ENCODE data around the gene ATP5PF. TPM values are rescaled to one million over a fixed set of nuclear protein-coding genes. Genes with fewer than 3 reads are reported as not detected.

Gene ATP5PF
- total and polyA plus RNA-seq, 2 donors (not counting 3 experiments of a cell fraction or from before 2014, with no cell fraction given): 132 to 194 TPM

DNA sequence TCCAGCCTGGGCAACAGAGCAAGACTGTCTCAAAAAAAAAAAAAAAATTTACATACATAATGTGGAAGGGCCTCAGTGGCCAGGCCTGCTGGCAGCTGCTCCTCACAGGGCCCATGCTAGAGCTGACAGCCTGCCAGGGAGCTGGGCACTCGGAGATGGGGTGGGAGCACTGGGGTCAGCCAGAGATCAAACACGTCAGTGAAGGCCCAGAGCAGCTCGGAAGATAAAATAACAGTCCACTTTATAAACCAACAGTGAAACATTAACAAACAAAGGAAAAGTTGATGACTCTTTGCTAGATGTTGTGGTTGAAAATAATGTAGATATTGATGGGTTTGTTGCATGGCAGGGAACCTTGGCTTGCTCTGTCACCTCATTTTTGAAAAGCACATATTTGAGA is 42.7 kb downstream of the ATP5PF start:
- Histone ChIP-seq H4K20me1 (replicated peaks; ENCODE audit: control insufficient read depth, extremely low read depth, insufficient read depth, low read length) (no peaks in the 10 kb centered on the region), H3K9ac (replicated peaks; ENCODE audit: extremely low read depth, insufficient read depth, low read length) (no peak overlapping the region), H3K9me3 (replicated peaks; ENCODE audit: control insufficient read depth, insufficient read depth, low read length) (no peaks in the 10 kb centered on the region), H3K27ac (ENCODE audit: insufficient read depth, low read depth, low read length) (no peak overlapping the region), H3K9me1 (replicated peaks; ENCODE audit: control insufficient read depth, extremely low read depth, insufficient read depth, low read length) (no peaks in the 10 kb centered on the region), H2AFZ (ENCODE audit: low read depth, low read length) (peak overlapping the region; percentile 20), H3K79me2 (ENCODE audit: control insufficient read depth, insufficient read depth, low read length) (no peaks in the 10 kb centered on the region), H3K4me2 (ENCODE audit: insufficient read depth, low read length) (no peak overlapping the region), H3K4me1 (ENCODE audit: control insufficient read depth, extremely low read depth, insufficient read depth, low read length) (peaks cover 10% of the 10 kb centered on the region), H3K27me3 (ENCODE audit: control insufficient read depth in 2 of 2, insufficient read depth in 2 of 2, low read length in 2 of 2) (no peaks in the 10 kb centered on the region), H3K4me3 (replicated peaks in 1 of 3; ENCODE audit: insufficient read depth in 1 of 3, low read depth in 1 of 3, low read length in 3 of 3) (no peak overlapping the region), H3K36me3 (ENCODE audit: control insufficient read depth in 2 of 2, extremely low read depth in 1 of 2, insufficient read depth in 2 of 2, low read length in 2 of 2) (no peaks in the 10 kb centered on the region)
- TF ChIP-seq FOS (IDR thresholded peaks at IDR 0.05; ENCODE audit: borderline replicate concordance, insufficient read depth, low read length): no peak
- TF ChIP-seq EZH2 (IDR thresholded peaks at IDR 0.05; ENCODE audit: borderline replicate concordance, low read depth, low read length, severe bottlenecking): no peak
- no peak for TF ChIP-seq POLR2AphosphoS5 (IDR thresholded peaks at IDR 0.05; ENCODE audit: insufficient read depth, low read depth, low read length)
- no peak for TF ChIP-seq MYC (IDR thresholded peaks at IDR 0.05; ENCODE audit: low read depth, low read length)
- TF ChIP-seq JUN (IDR thresholded peaks at IDR 0.05; ENCODE audit: borderline replicate concordance, insufficient read depth, insufficient read length, low read depth): no peak
- no TSS peak for BruUV-seq (replicated peaks)
- intact Hi-C loops (cut with micrococcal nuclease) (no loop called here), dilution Hi-C loops (cut with MboI; ENCODE audit: extremely low pct_ligation_motif_present, low sequenced_read_pairs) (no loop called here)
- DNase-seq (ENCODE audit: low read depth, low spot score) (peak; percentile 18), FAIRE-seq (peak; percentile 42)
- ChIA-PET CTCF (no interaction called here), POLR2A (no interaction called here)

DNA sequence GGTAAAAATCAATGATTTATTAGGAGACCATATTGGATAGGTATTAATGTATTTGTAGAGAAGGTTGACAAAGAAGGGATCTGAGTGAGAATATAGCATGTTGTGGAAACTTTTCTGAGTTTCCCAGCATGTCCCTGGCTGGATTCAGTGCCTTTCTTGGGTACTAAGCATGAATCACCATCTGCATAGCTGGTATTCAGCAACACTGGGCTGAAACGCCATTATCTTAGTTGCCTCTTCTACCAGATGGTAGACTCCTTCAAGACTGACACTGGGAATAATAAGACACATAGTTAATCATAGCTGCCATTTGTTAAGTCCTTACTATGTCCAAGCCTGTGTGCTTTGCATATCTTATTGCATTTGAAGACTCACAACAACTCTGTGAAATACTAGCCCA is 45.5 kb downstream of the ATP5PF start:
- DNase-seq (ENCODE audit: low read depth, low spot score): no peak
- Histone ChIP-seq H3K9me3 (replicated peaks; ENCODE audit: control insufficient read depth, insufficient read depth, low read length) (no peaks in the 10 kb centered on the region), H3K27ac (ENCODE audit: insufficient read depth, low read depth, low read length) (no peak overlapping the region), H4K20me1 (replicated peaks; ENCODE audit: control insufficient read depth, extremely low read depth, insufficient read depth, low read length) (no peaks in the 10 kb centered on the region), H3K4me3 (replicated peaks in 1 of 3; ENCODE audit: insufficient read depth in 1 of 3, low read depth in 1 of 3, low read length in 3 of 3) (no peak overlapping the region), H3K4me1 (ENCODE audit: control insufficient read depth, extremely low read depth, insufficient read depth, low read length) (peaks cover 10% of the 10 kb centered on the region), H3K4me2 (ENCODE audit: insufficient read depth, low read length) (no peak overlapping the region), H3K9me1 (replicated peaks; ENCODE audit: control insufficient read depth, extremely low read depth, insufficient read depth, low read length) (no peaks in the 10 kb centered on the region), H3K36me3 (ENCODE audit: control insufficient read depth in 2 of 2, extremely low read depth in 1 of 2, insufficient read depth in 2 of 2, low read length in 2 of 2) (no peaks in the 10 kb centered on the region), H3K27me3 (ENCODE audit: control insufficient read depth in 2 of 2, insufficient read depth in 2 of 2, low read length in 2 of 2) (no peaks in the 10 kb centered on the region), H3K9ac (replicated peaks; ENCODE audit: extremely low read depth, insufficient read depth, low read length) (no peak overlapping the region), H2AFZ (ENCODE audit: low read depth, low read length) (no peak overlapping the region), H3K79me2 (ENCODE audit: control insufficient read depth, insufficient read depth, low read length) (no peaks in the 10 kb centered on the region)
- FAIRE-seq: no peak
- dilution Hi-C loops (cut with MboI; ENCODE audit: extremely low pct_ligation_motif_present, low sequenced_read_pairs): no loop called here
- TF ChIP-seq, protein P1, sequence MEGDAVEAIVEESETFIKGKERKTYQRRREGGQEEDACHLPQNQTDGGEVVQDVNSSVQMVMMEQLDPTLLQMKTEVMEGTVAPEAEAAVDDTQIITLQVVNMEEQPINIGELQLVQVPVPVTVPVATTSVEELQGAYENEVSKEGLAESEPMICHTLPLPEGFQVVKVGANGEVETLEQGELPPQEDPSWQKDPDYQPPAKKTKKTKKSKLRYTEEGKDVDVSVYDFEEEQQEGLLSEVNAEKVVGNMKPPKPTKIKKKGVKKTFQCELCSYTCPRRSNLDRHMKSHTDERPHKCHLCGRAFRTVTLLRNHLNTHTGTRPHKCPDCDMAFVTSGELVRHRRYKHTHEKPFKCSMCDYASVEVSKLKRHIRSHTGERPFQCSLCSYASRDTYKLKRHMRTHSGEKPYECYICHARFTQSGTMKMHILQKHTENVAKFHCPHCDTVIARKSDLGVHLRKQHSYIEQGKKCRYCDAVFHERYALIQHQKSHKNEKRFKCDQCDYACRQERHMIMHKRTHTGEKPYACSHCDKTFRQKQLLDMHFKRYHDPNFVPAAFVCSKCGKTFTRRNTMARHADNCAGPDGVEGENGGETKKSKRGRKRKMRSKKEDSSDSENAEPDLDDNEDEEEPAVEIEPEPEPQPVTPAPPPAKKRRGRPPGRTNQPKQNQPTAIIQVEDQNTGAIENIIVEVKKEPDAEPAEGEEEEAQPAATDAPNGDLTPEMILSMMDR (IDR thresholded peaks at IDR 0.05; ENCODE audit: extremely low read depth in 1 of 2, insufficient read depth in 1 of 2, low read depth in 1 of 2, low read length in 2 of 2): no peak
- TF ChIP-seq JUN (IDR thresholded peaks at IDR 0.05; ENCODE audit: borderline replicate concordance, insufficient read depth, insufficient read length, low read depth): no peak
- no peak for TF ChIP-seq GATA2 (IDR thresholded peaks at IDR 0.05; ENCODE audit: insufficient read depth, insufficient read length, low read depth, low read length)
- no peak for TF ChIP-seq EZH2 (IDR thresholded peaks at IDR 0.05; ENCODE audit: borderline replicate concordance, low read depth, low read length, severe bottlenecking)
- TF ChIP-seq, protein P2, sequence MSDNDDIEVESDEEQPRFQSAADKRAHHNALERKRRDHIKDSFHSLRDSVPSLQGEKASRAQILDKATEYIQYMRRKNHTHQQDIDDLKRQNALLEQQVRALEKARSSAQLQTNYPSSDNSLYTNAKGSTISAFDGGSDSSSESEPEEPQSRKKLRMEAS (IDR thresholded peaks at IDR 0.05; ENCODE audit: insufficient read depth, insufficient read length): no peak
- no peak for TF ChIP-seq POLR2A (IDR thresholded peaks at IDR 0.05; ENCODE audit: low read depth, low read length)
- no peak for TF ChIP-seq MYC (IDR thresholded peaks at IDR 0.05; ENCODE audit: low read depth, low read length)
- TF ChIP-seq POLR2AphosphoS5 (IDR thresholded peaks at IDR 0.05; ENCODE audit: insufficient read depth, low read depth, low read length): no peak
- TF ChIP-seq FOS (IDR thresholded peaks at IDR 0.05; ENCODE audit: borderline replicate concordance, insufficient read depth, low read length): no peak
- no TSS peak for BruUV-seq (replicated peaks)
- ChIA-PET CTCF (no interaction called here), POLR2A (no interaction called here)
- intact Hi-C loops (cut with micrococcal nuclease): loop anchor here (2.0 kb wide), 1 partner anchor 20 kb away; no protein-coding TSS in a partner anchor
